ENCODE measurements around the gene SUCLA2. TPM values are rescaled to one million over a fixed set of nuclear protein-coding genes. Genes with fewer than 3 reads are reported as not detected.

Gene SUCLA2
- total and polyA plus RNA-seq, 2 experiments from 2014 or later, result 56.0 to 84.2 TPM

- TF ChIP-seq JUNB (IDR thresholded peaks at IDR 0.05; ENCODE audit: unreplicated experiment), result no peak
- no peak for TF ChIP-seq CREB1 (CRISPR knock-in tag; IDR thresholded peaks at IDR 0.05; ENCODE audit: low read depth)
These were observed 71.9 kb downstream of the SUCLA2 start (continued) for GRCh38 chr13:47929156-47929555.

DNA sequence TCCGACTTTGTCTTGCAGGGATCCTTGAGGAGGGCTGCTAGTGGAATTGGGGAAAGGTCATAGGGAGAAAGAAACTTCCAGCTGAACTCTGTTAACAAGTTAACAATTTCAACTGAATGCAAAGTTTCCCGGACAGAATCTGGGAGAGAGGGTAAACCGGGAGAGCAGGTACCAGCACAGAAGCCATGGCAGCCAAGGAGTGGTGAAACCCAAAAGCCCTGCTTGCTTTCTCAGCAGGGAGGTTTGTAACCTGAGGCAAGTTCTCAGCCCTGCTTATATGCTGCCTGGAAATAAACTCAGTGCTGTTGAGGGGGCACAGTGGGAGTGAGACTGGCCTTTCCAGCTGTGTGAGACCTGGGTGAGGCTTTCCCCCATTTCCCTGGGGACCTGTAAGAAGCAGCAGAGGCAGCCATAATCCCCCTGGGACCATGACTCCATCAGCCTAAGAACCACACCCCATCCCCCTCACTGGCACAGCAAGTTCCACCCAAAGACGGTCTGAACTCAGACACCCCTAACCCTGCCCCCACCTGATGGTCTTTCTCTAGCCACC, 84.0 kb downstream of the SUCLA2 start:
- Histone ChIP-seq H3K27me3 (ENCODE audit: insufficient read depth) (no peaks in the 10 kb centered on the region), H3K79me2 (replicated peaks; ENCODE audit: insufficient read depth) (no peaks in the 10 kb centered on the region), H3K4me2 (no peak overlapping the region), H4K20me1 (replicated peaks; ENCODE audit: insufficient read depth) (no peaks in the 10 kb centered on the region), H3K36me3 (ENCODE audit: insufficient read depth) (no peaks in the 10 kb centered on the region), H2AFZ (no peak overlapping the region), H3K4me1 (ENCODE audit: insufficient read depth) (no peaks in the 10 kb centered on the region), H3K9me2 (ENCODE audit: insufficient read depth) (0 out of 2 replicates have a peak, but pooled peaks cover 10% of the 10 kb centered on the region), H3F3A (replicated peaks; ENCODE audit: low read depth) (no peaks in the 10 kb centered on the region), H3K27ac (ENCODE audit: low read depth) (no peak overlapping the region), H3K4me3 (no peak overlapping the region)
- no peaks in the 10 kb centered on the region for H3K27me3 Mint-ChIP-seq (ENCODE audit: insufficient read depth, low read depth, poor library complexity)
- H3K27ac Mint-ChIP-seq, result no peak overlapping the region
- DNase-seq (ENCODE audit: low spot score) (no peak), ATAC-seq (no peak)
- TF ChIP-seq POLR2AphosphoS5 (IDR thresholded peaks at IDR 0.05; ENCODE audit: low read depth) (no peak), CREB1 (CRISPR knock-in tag; IDR thresholded peaks at IDR 0.05; ENCODE audit: low read depth) (no peak), STAT1 (IDR thresholded peaks at IDR 0.05; ENCODE audit: unreplicated experiment) (no peak), ZNF114 (CRISPR knock-in tag; IDR thresholded peaks at IDR 0.05) (no peak), ZNF331 (CRISPR knock-in tag; IDR thresholded peaks at IDR 0.05; ENCODE audit: low read depth) (no peak), EZH2 (IDR thresholded peaks at IDR 0.05; ENCODE audit: low read depth, unreplicated experiment) (no peak), JUNB (IDR thresholded peaks at IDR 0.05; ENCODE audit: unreplicated experiment) (no peak), REST (IDR thresholded peaks at IDR 0.05; ENCODE audit: unreplicated experiment) (no peak), NANOG (IDR thresholded peaks at IDR 0.05; ENCODE audit: borderline replicate concordance) (no peak), EZH2phosphoT487 (IDR thresholded peaks at IDR 0.05; ENCODE audit: unreplicated experiment) (no peak), ZNF462 (CRISPR knock-in tag; IDR thresholded peaks at IDR 0.05) (no peak)
- TF ChIP-seq, protein P1, sequence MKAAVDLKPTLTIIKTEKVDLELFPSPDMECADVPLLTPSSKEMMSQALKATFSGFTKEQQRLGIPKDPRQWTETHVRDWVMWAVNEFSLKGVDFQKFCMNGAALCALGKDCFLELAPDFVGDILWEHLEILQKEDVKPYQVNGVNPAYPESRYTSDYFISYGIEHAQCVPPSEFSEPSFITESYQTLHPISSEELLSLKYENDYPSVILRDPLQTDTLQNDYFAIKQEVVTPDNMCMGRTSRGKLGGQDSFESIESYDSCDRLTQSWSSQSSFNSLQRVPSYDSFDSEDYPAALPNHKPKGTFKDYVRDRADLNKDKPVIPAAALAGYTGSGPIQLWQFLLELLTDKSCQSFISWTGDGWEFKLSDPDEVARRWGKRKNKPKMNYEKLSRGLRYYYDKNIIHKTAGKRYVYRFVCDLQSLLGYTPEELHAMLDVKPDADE (IDR thresholded peaks at IDR 0.05), result no peak
- TF ChIP-seq, protein P2, sequence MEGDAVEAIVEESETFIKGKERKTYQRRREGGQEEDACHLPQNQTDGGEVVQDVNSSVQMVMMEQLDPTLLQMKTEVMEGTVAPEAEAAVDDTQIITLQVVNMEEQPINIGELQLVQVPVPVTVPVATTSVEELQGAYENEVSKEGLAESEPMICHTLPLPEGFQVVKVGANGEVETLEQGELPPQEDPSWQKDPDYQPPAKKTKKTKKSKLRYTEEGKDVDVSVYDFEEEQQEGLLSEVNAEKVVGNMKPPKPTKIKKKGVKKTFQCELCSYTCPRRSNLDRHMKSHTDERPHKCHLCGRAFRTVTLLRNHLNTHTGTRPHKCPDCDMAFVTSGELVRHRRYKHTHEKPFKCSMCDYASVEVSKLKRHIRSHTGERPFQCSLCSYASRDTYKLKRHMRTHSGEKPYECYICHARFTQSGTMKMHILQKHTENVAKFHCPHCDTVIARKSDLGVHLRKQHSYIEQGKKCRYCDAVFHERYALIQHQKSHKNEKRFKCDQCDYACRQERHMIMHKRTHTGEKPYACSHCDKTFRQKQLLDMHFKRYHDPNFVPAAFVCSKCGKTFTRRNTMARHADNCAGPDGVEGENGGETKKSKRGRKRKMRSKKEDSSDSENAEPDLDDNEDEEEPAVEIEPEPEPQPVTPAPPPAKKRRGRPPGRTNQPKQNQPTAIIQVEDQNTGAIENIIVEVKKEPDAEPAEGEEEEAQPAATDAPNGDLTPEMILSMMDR (conservative IDR thresholded peaks at IDR 0.05; ENCODE audit: low read depth in 2 of 2), result no peak
- H3K4me1 Mint-ChIP-seq, result no peaks in the 10 kb centered on the region
- no peak overlapping the region for H3K4me3 Mint-ChIP-seq
- H3K36me3 Mint-ChIP-seq (ENCODE audit: low read depth), result peaks cover 12% of the 10 kb centered on the region; the same call in 2 of the 3 replicates
- H3K9me3 Mint-ChIP-seq, result peaks cover 22% of the 10 kb centered on the region

Measured in GM23338 (cell line).